Stimulated activated CD8-positive, alpha-beta memory T cell treated with anti-CD3 and anti-CD28 coated beads, Interleukin-7, amount 100 ng/mL, for 48 hours (primary cell): ENCODE results near the gene JUND.

Experiments
- DNase-seq, 2 donors: peaks; one replicate each; pipeline ENCODE4 v3.0.0-alpha.2; 2020; ENCODE audit warnings: low read depth in 1 of 2; ENCODE audit errors: extremely low read depth in 1 of 2

Gene JUND

GRCh38 chr19:18308948-18309325 is 27.5 kb upstream of the JUND start:
- DNase-seq: no peak

GRCh38 chr19:18308051-18308947 is 26.9 kb upstream of the JUND start:
- no peak for DNase-seq

DNA sequence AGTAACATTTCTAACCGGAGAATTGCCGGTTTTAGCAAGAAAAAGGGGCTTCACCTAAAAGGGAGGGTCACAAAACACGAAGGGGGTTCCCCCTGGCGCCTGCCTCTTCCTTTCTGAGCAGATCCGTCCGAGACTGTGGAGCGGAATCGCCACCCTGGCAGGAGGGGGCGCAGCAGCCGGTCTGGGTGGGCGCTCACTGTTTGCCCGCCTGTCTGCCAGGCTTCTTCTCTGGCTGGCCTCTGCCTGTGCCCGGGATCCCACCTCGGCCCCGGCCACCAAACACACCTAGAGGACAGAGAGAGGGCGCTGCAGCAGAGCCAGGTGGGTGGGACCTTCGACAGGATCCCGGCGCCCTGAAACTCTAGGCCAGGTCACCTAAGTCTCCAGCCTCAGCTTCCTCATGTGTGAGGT is 25.9 kb upstream of the JUND start:
- no peak for DNase-seq

GRCh38 chr19:18306888-18307260 is 25.5 kb upstream of the JUND start:
- no peak for DNase-seq

- no peak for DNase-seq
These were observed 24.9 kb upstream of the JUND start for GRCh38 chr19:18306209-18306887.

DNA sequence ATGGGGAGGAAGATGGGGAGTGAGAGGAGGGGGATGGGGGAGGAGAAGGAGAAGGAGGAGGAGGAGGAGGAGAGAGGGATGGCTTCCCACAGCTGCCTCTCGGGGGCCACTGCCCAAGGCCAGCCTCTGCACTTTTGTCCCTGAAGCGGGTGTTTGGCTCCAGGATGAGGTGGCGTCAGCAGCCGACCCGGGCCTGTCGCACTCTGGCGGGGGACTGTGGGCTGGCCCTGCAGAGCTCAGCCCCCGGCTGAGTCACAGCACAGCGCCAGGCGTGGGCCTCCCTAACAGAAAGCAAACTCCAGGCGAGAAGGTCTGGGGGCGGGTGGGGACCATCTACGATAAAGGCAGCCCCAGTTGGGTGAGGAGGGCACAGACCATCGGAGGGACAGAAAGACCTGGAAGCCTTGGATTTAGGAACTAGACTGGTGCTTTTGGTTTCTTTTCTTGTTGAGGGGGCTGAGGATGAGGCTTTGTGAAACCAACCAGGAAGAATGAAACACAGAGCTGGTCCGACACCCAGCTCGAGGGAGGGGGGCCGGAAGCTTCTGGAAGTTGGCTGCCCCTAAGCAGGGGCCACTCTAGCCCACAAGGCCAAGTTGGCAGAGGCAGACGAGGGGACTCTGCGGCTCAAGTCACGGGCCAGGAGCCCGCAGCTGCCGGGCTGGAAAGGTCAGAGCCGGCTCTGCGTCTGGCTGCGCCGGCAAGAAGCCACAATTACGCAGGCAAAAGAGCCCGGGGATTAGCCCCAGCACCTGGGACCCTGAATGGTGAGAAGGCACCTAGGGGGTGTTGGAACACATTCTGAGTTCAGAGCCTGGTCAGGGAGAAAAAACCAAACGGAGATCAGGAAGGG is 23.3 kb upstream of the JUND start:
- DNase-seq: peak; percentile 77 to 88

DNA sequence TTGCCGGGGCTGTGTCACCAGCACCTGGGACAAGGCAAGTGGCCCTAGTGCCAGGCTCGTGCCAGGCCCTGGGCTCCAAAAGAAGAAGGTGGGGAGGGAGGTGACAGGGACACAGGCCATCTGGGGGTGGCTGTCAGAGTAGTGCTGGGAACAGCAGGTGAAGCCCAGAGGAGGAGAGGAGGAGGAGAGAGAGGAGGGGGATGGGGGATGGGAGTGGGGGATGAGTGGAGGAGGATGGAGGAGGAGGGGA is 22.7 kb upstream of the JUND start:
- no peak for DNase-seq

GRCh38 chr19:18301718-18302111 is 20.3 kb upstream of the JUND start:
- no peak for DNase-seq

- DNase-seq: no peak
These were observed 19.7 kb upstream of the JUND start for GRCh38 chr19:18300930-18301717.

GRCh38 chr19:18299654-18300053 is 18.2 kb upstream of the JUND start:
- no peak for DNase-seq

DNA sequence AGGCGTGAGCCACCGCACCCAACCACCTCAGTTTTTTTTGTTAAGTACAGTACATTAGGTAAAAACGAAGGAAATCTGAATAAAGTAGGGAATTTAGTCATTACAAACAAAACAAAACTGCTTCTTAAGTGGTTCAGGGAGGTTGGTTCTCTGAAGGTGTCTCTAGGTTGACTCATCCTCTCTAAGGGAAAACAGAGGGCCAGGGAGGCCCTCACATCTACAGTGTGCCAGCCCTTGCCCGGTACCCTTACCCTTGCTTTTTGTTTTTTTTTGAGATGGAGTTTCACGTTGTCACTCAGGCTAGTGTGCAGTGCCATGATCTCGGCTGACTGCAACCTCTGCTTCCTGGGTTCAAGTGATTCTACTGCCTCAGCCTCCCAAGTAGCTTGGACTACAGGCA is 17.2 kb upstream of the JUND start:
- DNase-seq: no peak

GRCh38 chr19:18297308-18297707 is 15.9 kb upstream of the JUND start:
- DNase-seq: no peak

GRCh38 chr19:18295034-18295451 is 13.6 kb upstream of the JUND start:
- no peak for DNase-seq

DNA sequence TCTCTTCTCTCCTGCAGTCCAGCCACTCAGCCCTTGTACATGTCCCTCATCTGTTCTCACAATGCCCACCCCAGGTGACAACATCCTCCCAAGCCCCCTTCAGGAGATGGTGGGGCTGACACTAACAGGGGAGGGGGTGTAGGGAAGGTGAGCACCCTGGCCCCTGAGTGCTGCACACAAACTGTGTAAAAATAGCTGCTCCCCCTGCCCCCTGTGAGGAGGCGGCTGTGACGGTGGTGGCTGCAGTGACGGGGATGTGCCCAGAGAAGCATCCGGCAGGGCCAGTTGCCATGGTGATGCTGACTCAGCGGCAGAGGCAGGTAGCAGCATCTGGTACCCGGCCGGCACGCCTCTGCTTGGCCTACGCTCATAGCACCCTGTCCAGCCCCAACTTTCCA is 13.0 kb upstream of the JUND start:
- peak; percentile 78 to 95 for DNase-seq

- no peak for DNase-seq
These were observed 12.4 kb upstream of the JUND start for GRCh38 chr19:18293642-18294466.

DNA sequence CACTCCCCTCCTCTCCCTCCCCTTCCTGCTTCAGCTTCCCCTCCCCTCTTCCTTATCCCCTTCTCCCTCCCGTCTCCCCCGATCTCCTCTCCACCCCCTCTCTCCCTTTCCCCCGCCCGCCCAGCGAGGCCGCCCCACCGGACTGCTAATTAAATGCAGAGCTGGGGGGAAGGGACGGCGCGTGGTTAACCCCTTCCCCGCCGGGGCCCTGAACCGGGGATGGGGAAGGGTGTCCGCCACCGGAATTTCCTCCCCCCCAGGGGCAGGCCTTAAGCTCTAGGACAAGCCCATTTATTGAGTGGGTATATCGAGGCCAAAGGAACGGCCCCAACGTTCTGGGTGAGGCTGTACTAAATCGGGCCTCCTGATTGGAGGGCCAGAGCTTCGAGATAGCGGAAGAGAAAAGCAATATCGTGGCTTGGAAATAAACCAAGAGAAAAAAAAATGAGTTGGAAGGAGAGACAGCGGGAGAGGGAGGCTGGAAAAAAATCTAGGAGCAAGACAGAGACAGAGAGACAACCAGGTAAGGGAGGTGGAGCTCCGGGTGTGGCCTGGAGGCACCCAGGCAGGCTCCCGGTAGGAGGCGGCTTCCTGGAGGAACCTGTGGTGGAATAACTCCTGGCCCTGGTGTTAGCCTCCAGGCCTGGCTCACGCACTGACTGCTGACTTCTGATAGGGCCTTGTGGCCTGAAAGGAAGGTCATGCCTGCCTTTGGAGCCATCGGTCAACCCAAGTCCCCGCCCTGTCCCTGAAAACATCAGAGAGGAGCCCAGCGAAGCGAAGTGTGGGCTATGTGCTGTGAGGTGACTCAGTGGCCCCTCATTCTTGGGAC is 11.6 kb upstream of the JUND start:
- peak in 1 of 2 donors; percentile 68 for DNase-seq

- DNase-seq: no peak
These were observed 11.0 kb upstream of the JUND start for GRCh38 chr19:18292462-18292809.

- peak; percentile 89 to 94 for DNase-seq
These were observed 10.4 kb upstream of the JUND start for GRCh38 chr19:18291590-18292461.
